HEK293 (cell line): ENCODE data around the gene EPHA4.

ENCODE experiments used
- CTCF ChIA-PET: fragments of 350-600 bp; formaldehyde crosslinking; extraction: SDS; loops from one replicate; lab custom pipeline; 2021; ENCODE audit warnings: antibody characterized with exemption; lab: Yijun Ruan, JAX
- POLR2A ChIA-PET: fragments of 300-600 bp; formaldehyde crosslinking; extraction: SDS; loops from one replicate; lab custom pipeline; 2020; ENCODE audit warnings: antibody characterized with exemption, inconsistent platforms; lab: Yijun Ruan, JAX
- H3K27ac ChIP-seq: fragments of 200-500 bp; sonication (Bioruptor generic); 2 replicates; pipeline ENCODE4 v1.5.1; 2014; ENCODE audit warnings: low read depth, low read length, control low read depth, inconsistent platforms; ENCODE audit errors: extremely low read depth
- H3K36me3 ChIP-seq, 2 experiments: fragments of 200-500 bp in 1 of 2; sonication (Bioruptor generic) in 1 of 2; 1 replicate in 1 of 2; 2 replicates in 1 of 2; pipeline ENCODE4 v1.5.1; 2014 to 2017; ENCODE audit warnings: inconsistent platforms in 2 of 2, low read length in 2 of 2; ENCODE audit not compliant: control insufficient read depth in 2 of 2, insufficient read depth in 1 of 2
- H3K4me1 ChIP-seq: fragments of 200-500 bp; sonication (Bioruptor generic); 2 replicates; pipeline ENCODE4 v1.5.1; 2014; ENCODE audit warnings: mild to moderate bottlenecking, low read length, inconsistent platforms; ENCODE audit not compliant: control insufficient read depth, insufficient read depth
- H3K4me3 ChIP-seq: 2 replicates; pipeline ENCODE4 v1.5.1; 2011; ENCODE audit warnings: low read depth, mild to moderate bottlenecking, control low read depth, low read length, moderate library complexity
- H3K9me3 ChIP-seq: fragments of 200-500 bp; sonication (Bioruptor generic); 2 replicates; pipeline ENCODE4 v1.5.1; 2014; ENCODE audit warnings: low read depth, low read length, inconsistent platforms; ENCODE audit not compliant: control insufficient read depth, insufficient read depth
- CTCF ChIP-seq: fragments of 450-650 bp; formaldehyde crosslinking; IDR thresholded peaks from 2 replicates; pipeline ENCODE4 v1.5.1; 2016; ENCODE audit warnings: missing biosample characterization, missing genetic modification characterization
- SETDB1 ChIP-seq: IDR thresholded peaks from one replicate; pipeline ENCODE4 v1.6.1; 2017; ENCODE audit warnings: mild to moderate bottlenecking, low read length, moderate library complexity, mixed read lengths; ENCODE audit not compliant: insufficient read length
- ZBTB44 ChIP-seq: fragments of 450-650 bp; IDR thresholded peaks from 2 replicates; pipeline ENCODE4 v1.5.1; 2018; ENCODE audit warnings: missing biosample characterization, mild to moderate bottlenecking, missing genetic modification characterization
- ZBTB49 ChIP-seq: fragments of 450-650 bp; formaldehyde crosslinking; IDR thresholded peaks from 2 replicates; pipeline ENCODE4 v1.5.1; 2016; ENCODE audit warnings: missing biosample characterization, missing genetic modification characterization, low read depth
- ZBTB8A ChIP-seq: fragments of 450-650 bp; formaldehyde crosslinking; IDR thresholded peaks from 2 replicates; pipeline ENCODE4 v1.5.1; 2016; ENCODE audit warnings: missing biosample characterization, missing genetic modification characterization
- ZFP41 ChIP-seq: fragments of 450-650 bp; formaldehyde crosslinking; IDR thresholded peaks from 2 replicates; pipeline ENCODE4 v1.5.1; 2016; ENCODE audit warnings: missing biosample characterization, missing genetic modification characterization, borderline replicate concordance
- ZNF114 ChIP-seq: fragments of 450-650 bp; formaldehyde crosslinking; IDR thresholded peaks from 2 replicates; pipeline ENCODE4 v1.5.0; 2017; ENCODE audit warnings: missing biosample characterization, missing genetic modification characterization
- ZNF148 ChIP-seq: fragments of 450-650 bp; formaldehyde crosslinking; IDR thresholded peaks from 2 replicates; pipeline ENCODE4 v1.5.0; 2017; ENCODE audit warnings: missing biosample characterization, missing genetic modification characterization, borderline replicate concordance
- ZNF266 ChIP-seq: fragments of 450-650 bp; formaldehyde crosslinking; IDR thresholded peaks from 2 replicates; pipeline ENCODE4 v1.5.1; 2016; ENCODE audit warnings: missing biosample characterization, missing genetic modification characterization, low read depth
- ZNF354C ChIP-seq: fragments of 450-650 bp; formaldehyde crosslinking; IDR thresholded peaks from 2 replicates; pipeline ENCODE4 v1.5.1; 2016; ENCODE audit warnings: missing biosample characterization, missing genetic modification characterization, low read depth, borderline replicate concordance
- ZNF433 ChIP-seq: fragments of 450-650 bp; formaldehyde crosslinking; IDR thresholded peaks from 2 replicates; pipeline ENCODE4 v1.5.1; 2016; ENCODE audit warnings: missing biosample characterization, missing genetic modification characterization, low read depth
- ZNF513 ChIP-seq: fragments of 450-650 bp; IDR thresholded peaks from 2 replicates; pipeline ENCODE4 v1.5.1; 2018; ENCODE audit warnings: missing biosample characterization, missing genetic modification characterization
- ZNF670 ChIP-seq: fragments of 450-650 bp; formaldehyde crosslinking; IDR thresholded peaks from 2 replicates; pipeline ENCODE4 v1.5.1; 2016; ENCODE audit warnings: missing biosample characterization, missing genetic modification characterization, low read depth
- TF ChIP-seq, protein P1 (sequence below): fragments of 450-650 bp; formaldehyde crosslinking; IDR thresholded peaks from 2 replicates; pipeline ENCODE4 v1.5.1; 2016; ENCODE audit warnings: missing biosample characterization, missing genetic modification characterization

EPHA4 gene

GRCh38 chr2:221574231-221574570, 2.1 kb upstream of the EPHA4 start:
- TF ChIP-seq ZNF513 (tag by site-specific recombination) (no peak), SETDB1 (no peak), ZFP41 (tag by site-specific recombination) (no peak), ZNF670 (tag by site-specific recombination) (no peak), ZNF354C (tag by site-specific recombination) (no peak), ZBTB44 (tag by site-specific recombination) (no peak), ZNF114 (tag by site-specific recombination) (no peak), ZBTB8A (tag by site-specific recombination) (no peak), CTCF (tag by site-specific recombination) (no peak), ZNF266 (tag by site-specific recombination) (no peak), ZNF148 (tag by site-specific recombination) (no peak), ZNF433 (tag by site-specific recombination) (no peak), ZBTB49 (no peak)
- TF ChIP-seq, protein P1, sequence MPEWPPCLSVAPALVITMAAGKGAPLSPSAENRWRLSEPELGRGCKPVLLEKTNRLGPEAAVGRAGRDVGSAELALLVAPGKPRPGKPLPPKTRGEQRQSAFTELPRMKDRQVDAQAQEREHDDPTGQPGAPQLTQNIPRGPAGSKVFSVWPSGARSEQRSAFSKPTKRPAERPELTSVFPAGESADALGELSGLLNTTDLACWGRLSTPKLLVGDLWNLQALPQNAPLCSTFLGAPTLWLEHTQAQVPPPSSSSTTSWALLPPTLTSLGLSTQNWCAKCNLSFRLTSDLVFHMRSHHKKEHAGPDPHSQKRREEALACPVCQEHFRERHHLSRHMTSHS (tag by site-specific recombination), result no peak
- Histone ChIP-seq H3K4me1 (peaks cover 8% of the 10 kb centered on the region; the same call in 1 of the 2 replicates), H3K36me3 (no peaks in the 10 kb centered on the region), H3K4me3 (peak overlapping the region; percentile 65), H3K27ac (peak overlapping the region; percentile 96; the same call in 1 of the 2 replicates), H3K9me3 (no peaks in the 10 kb centered on the region)
- ChIA-PET POLR2A (interaction anchor here (1.1 kb wide), 1 partner anchor 396 kb away, joined by 3 read pairs; no protein-coding TSS in a partner anchor), CTCF (interaction anchor here (0.6 to 1.6 kb wide), 20 partner anchors 8 to 1969 kb away, joined by 3 to 8 read pairs (median 3); no protein-coding TSS in a partner anchor)
